ENCODE data around the gene PRDM16. TPM values are rescaled to one million over a fixed set of nuclear protein-coding genes. Genes with fewer than 3 reads are reported as not detected.

Gene PRDM16
- total RNA-seq, 1 experiment from 2014 or later, result 22.3 TPM

GRCh38 chr1:3245344-3245743 lies 176.3 kb downstream of the PRDM16 start:
- TF ChIP-seq SIN3A (IDR thresholded peaks at IDR 0.05; ENCODE audit: borderline replicate concordance, insufficient read depth, low read depth, low read length), result no peak
- TF ChIP-seq POLR2AphosphoS5 (IDR thresholded peaks at IDR 0.05; ENCODE audit: low read depth, low read length), result no peak
- no peak for TF ChIP-seq CTCF (IDR thresholded peaks at IDR 0.05)
- TF ChIP-seq TCF7L2 (IDR thresholded peaks at IDR 0.05; ENCODE audit: low read depth, low read length), result no peak
- no peak for TF ChIP-seq REST (IDR thresholded peaks at IDR 0.05; ENCODE audit: insufficient read depth in 1 of 2, low read depth in 2 of 2, low read length in 1 of 2)
- Histone ChIP-seq H3K4me1 (ENCODE audit: control insufficient read depth, insufficient read depth, low read length) (no peaks in the 10 kb centered on the region), H3K36me3 (ENCODE audit: control insufficient read depth, insufficient read depth, low read length) (no peaks in the 10 kb centered on the region), H3K27ac (ENCODE audit: low read length) (no peak overlapping the region), H3K9me3 (ENCODE audit: control insufficient read depth, insufficient read depth, low read depth, low read length) (no peaks in the 10 kb centered on the region), H3K4me3 (ENCODE audit: low read depth in 2 of 2, low read length in 2 of 2) (no peak overlapping the region), H3K27me3 (ENCODE audit: control insufficient read depth, insufficient read depth, low read length) (no peaks in the 10 kb centered on the region)
- ATAC-seq (no peak), DNase-seq (ENCODE audit: low read depth, low spot score) (no peak)
- in situ Hi-C loops (cut with HindIII; ENCODE audit: low pct_unique_long_range_greater_than_20kb, low sequenced_read_pairs) (no loop called here), intact Hi-C loops (cut with micrococcal nuclease; ENCODE audit: unreplicated experiment) (no loop called here)
- no TSS peak for BruUV-seq (replicated peaks)
- POLR2A ChIA-PET, result no interaction called here
- CTCF ChIA-PET, result no interaction called here

- ATAC-seq (no peak), DNase-seq (ENCODE audit: low read depth, low spot score) (no peak)
- in situ Hi-C loops (cut with HindIII; ENCODE audit: low pct_unique_long_range_greater_than_20kb, low sequenced_read_pairs) (no loop called here), intact Hi-C loops (cut with micrococcal nuclease; ENCODE audit: unreplicated experiment) (no loop called here)
- TF ChIP-seq POLR2AphosphoS5 (IDR thresholded peaks at IDR 0.05; ENCODE audit: low read depth, low read length) (no peak), REST (IDR thresholded peaks at IDR 0.05; ENCODE audit: insufficient read depth in 1 of 2, low read depth in 2 of 2, low read length in 1 of 2) (no peak), CTCF (IDR thresholded peaks at IDR 0.05) (no peak), SIN3A (IDR thresholded peaks at IDR 0.05; ENCODE audit: borderline replicate concordance, insufficient read depth, low read depth, low read length) (no peak), TCF7L2 (IDR thresholded peaks at IDR 0.05; ENCODE audit: low read depth, low read length) (no peak)
- POLR2A ChIA-PET, result no interaction called here
- CTCF ChIA-PET, result no interaction called here
- H3K27me3 ChIP-seq (ENCODE audit: control insufficient read depth, insufficient read depth, low read length), result no peaks in the 10 kb centered on the region
- H3K4me3 ChIP-seq (ENCODE audit: low read depth in 2 of 2, low read length in 2 of 2), result no peak overlapping the region
- H3K4me1 ChIP-seq (ENCODE audit: control insufficient read depth, insufficient read depth, low read length), result no peaks in the 10 kb centered on the region
- no peaks in the 10 kb centered on the region for H3K36me3 ChIP-seq (ENCODE audit: control insufficient read depth, insufficient read depth, low read length)
- BruUV-seq (replicated peaks), result no TSS peak
- no peaks in the 10 kb centered on the region for H3K9me3 ChIP-seq (ENCODE audit: control insufficient read depth, insufficient read depth, low read depth, low read length)
- H3K27ac ChIP-seq (ENCODE audit: low read length), result no peak overlapping the region
Observed at GRCh38 chr1:3245768-3246167, 176.8 kb downstream of the PRDM16 start.
